Coronary artery (tissue), 2 donors: ENCODE results near the gene CFAP69.

Experiments
- DNase-seq: peaks from one replicate; pipeline ENCODE4 v3.0.0-alpha.2; 2017; ENCODE audit warnings: low spot score
- H3K27ac ChIP-seq, 2 donors: fragments of 200-600 bp; sonication (generic); one replicate each; pipeline ENCODE4 v1.5.1; 2016 to 2019
- H3K4me3 ChIP-seq: fragments of 200-600 bp; sonication (generic); 2 replicates; pipeline ENCODE4 v1.5.1; 2016; ENCODE audit warnings: mild to moderate bottlenecking, moderate library complexity
- CTCF ChIP-seq: fragments of 200-600 bp; sonication (generic); IDR thresholded peaks from one replicate; pipeline ENCODE4 v1.5.1; 2019; ENCODE audit warnings: antibody characterized with exemption

Gene CFAP69

GRCh38 chr7:90239625-90240228 is 5.2 kb upstream of the CFAP69 start:
- no peak overlapping the region for H3K4me3 ChIP-seq
- no peak for TF ChIP-seq CTCF
- no peak overlapping the region for H3K27ac ChIP-seq
- DNase-seq = no peak

- no peak overlapping the region for H3K27ac ChIP-seq
- no peak for TF ChIP-seq CTCF
- no peak overlapping the region for H3K4me3 ChIP-seq
- no peak for DNase-seq
These were observed 2.4 kb upstream of the CFAP69 start for GRCh38 chr7:90242369-90243168.

- no peak for TF ChIP-seq CTCF
- Histone ChIP-seq H3K4me3 (no peak overlapping the region), H3K27ac (no peak overlapping the region)
- no peak for DNase-seq
These were observed 1.4 kb upstream of the CFAP69 start for GRCh38 chr7:90243556-90243955.

GRCh38 chr7:90244565-90244908 is 437 bp upstream of the CFAP69 start:
- Histone ChIP-seq H3K27ac (peak overlapping the region; percentile 39 to 40), H3K4me3 (peak overlapping the region; percentile 82)
- DNase-seq = no peak
- TF ChIP-seq CTCF = no peak

GRCh38 chr7:90246171-90246570 is 1.2 kb downstream of the CFAP69 start:
- Histone ChIP-seq H3K27ac (no peak overlapping the region), H3K4me3 (peak overlapping the region; percentile 82)
- DNase-seq = no peak
- no peak for TF ChIP-seq CTCF

- no peak for DNase-seq
- Histone ChIP-seq H3K27ac (no peak overlapping the region), H3K4me3 (no peak overlapping the region)
- no peak for TF ChIP-seq CTCF
These were observed 3.7 kb downstream of the CFAP69 start for GRCh38 chr7:90248706-90249105.
